SK-N-SH (cell line): Measurements from ENCODE around the gene DFFB. TPM values are rescaled to one million over a fixed set of nuclear protein-coding genes. Genes with fewer than 3 reads are reported as not detected.

Experiments used
- CTCF ChIA-PET: fragments of 300-600, 350-600 bp; formaldehyde crosslinking; extraction: SDS; loops from one replicate; lab custom pipeline; 2021; lab: Yijun Ruan, JAX
- POLR2A ChIA-PET: fragments of 350-600 bp; sonication (Branson Sonifier 250); formaldehyde crosslinking; extraction: SDS; loops from one replicate; lab custom pipeline; 2020; ENCODE audit warnings: antibody characterized with exemption, inconsistent platforms; lab: Yijun Ruan, JAX
- DNase-seq: peaks from one replicate; pipeline ENCODE4 v3.0.0; 2012
- H2AFZ ChIP-seq: fragments of 200-600 bp; sonication (generic); 2 replicates; pipeline ENCODE4 v1.8.1; 2016; ENCODE audit warnings: antibody characterized with exemption, mild to moderate bottlenecking, low read depth
- H3F3A ChIP-seq: fragments of 200-600 bp; sonication (generic); replicated peaks from 2 replicates; pipeline ENCODE3; 2016; ENCODE audit warnings: antibody characterized with exemption, mild to moderate bottlenecking; ENCODE audit not compliant: insufficient read depth
- H3K27ac ChIP-seq, 2 experiments: fragments of 200-500 bp in 1 of 2; fragments of 200-600 bp in 1 of 2; sonication (Bioruptor generic) in 1 of 2; sonication (generic), shearing (Covaris generic) in 1 of 2; 2 replicates each; pipeline versions ENCODE4 v1.5.1 to v1.6.1; 2014 to 2016; ENCODE audit warnings: low read depth in 2 of 2, inconsistent platforms in 1 of 2, low read length in 1 of 2, mild to moderate bottlenecking in 1 of 2, mixed read lengths in 1 of 2
- H3K27me3 ChIP-seq: fragments of 200-600 bp; sonication (generic), shearing (Covaris generic); 2 replicates; pipeline ENCODE4 v1.6.1; 2016; ENCODE audit warnings: mixed run types; ENCODE audit not compliant: insufficient read depth
- H3K36me3 ChIP-seq, 2 experiments: fragments of 200-500 bp in 1 of 2; fragments of 200-600 bp in 1 of 2; sonication (Bioruptor generic) in 1 of 2; sonication (generic) in 1 of 2; replicated peaks in 1 of 2; 2 replicates each; pipeline versions ENCODE3 to v1.5.1; 2014 to 2016; ENCODE audit warnings: low read length in 1 of 2, mild to moderate bottlenecking in 1 of 2; ENCODE audit not compliant: insufficient read depth in 2 of 2, control insufficient read depth in 1 of 2
- H3K4me1 ChIP-seq, 2 experiments: fragments of 200-500 bp in 1 of 2; fragments of 200-600 bp in 1 of 2; sonication (Bioruptor generic) in 1 of 2; sonication (generic), shearing (Covaris generic) in 1 of 2; 2 replicates each; pipeline versions ENCODE4 v1.5.1 to v1.6.1; 2014 to 2016; ENCODE audit warnings: low read depth in 1 of 2, low read length in 1 of 2, mixed run types in 1 of 2; ENCODE audit not compliant: insufficient read depth in 2 of 2, control insufficient read depth in 1 of 2
- H3K4me2 ChIP-seq: fragments of 200-600 bp; sonication (generic), shearing (Covaris generic); 2 replicates; pipeline ENCODE4 v1.6.1; 2017; ENCODE audit warnings: mixed run types
- H3K4me3 ChIP-seq, 2 experiments: fragments of 200-500 bp in 1 of 2; fragments of 200-600 bp in 1 of 2; sonication (Bioruptor generic) in 1 of 2; sonication (generic), shearing (Covaris generic) in 1 of 2; 2 replicates each; pipeline versions ENCODE4 v1.5.1 to v1.8.1; 2014 to 2016; ENCODE audit warnings: low read depth in 2 of 2, inconsistent platforms in 1 of 2, low read length in 1 of 2, mild to moderate bottlenecking in 1 of 2, mixed read lengths in 1 of 2, moderate library complexity in 1 of 2
- H3K79me2 ChIP-seq: fragments of 200-600 bp; sonication (generic); 2 replicates; pipeline ENCODE4 v1.8.1; 2017; ENCODE audit warnings: mild to moderate bottlenecking; ENCODE audit not compliant: insufficient read depth
- H3K9ac ChIP-seq: fragments of 200-600 bp; sonication (generic); 2 replicates; pipeline ENCODE4 v1.6.1; 2017; ENCODE audit warnings: mixed run types
- H3K9me2 ChIP-seq: fragments of 200-600 bp; sonication (generic); 2 replicates; pipeline ENCODE4 v1.6.1; 2017; ENCODE audit warnings: mixed run types
- H3K9me3 ChIP-seq: fragments of 200-600 bp; sonication (generic); 2 replicates; pipeline ENCODE4 v1.6.1; 2017; ENCODE audit warnings: mixed run types, mild to moderate bottlenecking, moderate library complexity
- H4K20me1 ChIP-seq: fragments of 200-600 bp; sonication (generic); 2 replicates; pipeline ENCODE4 v1.6.1; 2017; ENCODE audit warnings: mild to moderate bottlenecking, mixed run types; ENCODE audit not compliant: insufficient read depth
- CHD2 ChIP-seq: fragments of 150-350 bp; IDR thresholded peaks from 2 replicates; pipeline ENCODE4 v1.6.1; 2018; ENCODE audit warnings: low read length; ENCODE audit not compliant: partially characterized antibody
- ELF1 ChIP-seq: IDR thresholded peaks from 2 replicates; pipeline ENCODE4 v1.4.0; 2012
- GATA2 ChIP-seq: sonication (generic); formaldehyde crosslinking; IDR thresholded peaks from 2 replicates; pipeline ENCODE4 v1.5.0; 2020; ENCODE audit warnings: mild to moderate bottlenecking, missing genetic modification reagents
- PBX3 ChIP-seq: IDR thresholded peaks from 2 replicates; pipeline ENCODE4; 2012
- REST ChIP-seq: IDR thresholded peaks from 2 replicates; pipeline ENCODE4 v1.6.1; 2012; ENCODE audit warnings: mild to moderate bottlenecking, low read depth, low read length, moderate library complexity
- TAF1 ChIP-seq: IDR thresholded peaks from 2 replicates; pipeline ENCODE4 v1.6.1; 2012; ENCODE audit warnings: low read depth, mild to moderate bottlenecking, low read length, moderate library complexity, borderline replicate concordance
- YY1 ChIP-seq: IDR thresholded peaks from 2 replicates; pipeline ENCODE4 v1.4.0; 2012; ENCODE audit warnings: low read depth, mild to moderate bottlenecking
- WGBS: methylation state at CpG from one replicate; pipeline ENCODE4 v1.1.6; 2017; ENCODE audit warnings: low lambda C conversion rate; 5-methylcytosine and 5-hydroxymethylcytosine counted together
- polyA plus RNA-seq, 3 experiments: library from polyadenylated mRNA; depleted of rRNA; stranded (reverse); fragments of >200 nt; gene quantifications; 2 replicates each; pipeline ENCODE4 v1.2.3, GENCODE V29; 2012
- TF ChIP-seq, protein P1 (sequence below): fragments of 200-600 bp; sonication (generic); IDR thresholded peaks from 2 replicates; pipeline ENCODE4 v1.6.1; 2017; ENCODE audit warnings: antibody characterized with exemption, mild to moderate bottlenecking, moderate library complexity

Gene DFFB
- polyA plus RNA-seq, 1 of the 3 experiments (the other 2 are of a cell fraction): 8.2 TPM

GRCh38 chr1:3898994-3899753 is 41.9 kb downstream of the DFFB start:
- Histone ChIP-seq H3K4me3 (peak overlapping the region; percentile 90 to 95), H3K79me2 (peaks cover 57% of the 10 kb centered on the region), H3K27me3 (no peaks in the 10 kb centered on the region), H3K9me2 (no peaks in the 10 kb centered on the region), H3K4me2 (peak overlapping the region; percentile 100), H2AFZ (peak overlapping the region; percentile 63; the same call in 1 of the 2 replicates), H3K36me3 (peaks cover 2 to 12% of the 10 kb centered on the region in 2 experiments), H3K9ac (peak overlapping the region; percentile 96), H4K20me1 (0 out of 2 replicates have a peak, but pooled peaks cover 9% of the 10 kb centered on the region), H3K27ac (peak overlapping the region; percentile 91 to 97; a peak in 3 of 4 replicates), H3K4me1 (peaks cover 0 to 18% of the 10 kb centered on the region in 2 experiments; a peak in 1 of 4 replicates), H3K9me3 (no peaks in the 10 kb centered on the region), H3F3A (no peaks in the 10 kb centered on the region)
- CTCF ChIA-PET: interaction anchor here (0.8 to 2.1 kb wide), 4 partner anchors 41 to 754 kb away, joined by 3 to 5 read pairs (median 4); no protein-coding TSS in a partner anchor
- no peak for DNase-seq
- 60% methylated on average over 4 of the region's 10 CpGs for WGBS
- no peak for TF ChIP-seq REST
- no peak for TF ChIP-seq TAF1
- no peak for TF ChIP-seq CHD2
- TF ChIP-seq GATA2 (CRISPR knock-in tag): no peak
- TF ChIP-seq, protein P1, sequence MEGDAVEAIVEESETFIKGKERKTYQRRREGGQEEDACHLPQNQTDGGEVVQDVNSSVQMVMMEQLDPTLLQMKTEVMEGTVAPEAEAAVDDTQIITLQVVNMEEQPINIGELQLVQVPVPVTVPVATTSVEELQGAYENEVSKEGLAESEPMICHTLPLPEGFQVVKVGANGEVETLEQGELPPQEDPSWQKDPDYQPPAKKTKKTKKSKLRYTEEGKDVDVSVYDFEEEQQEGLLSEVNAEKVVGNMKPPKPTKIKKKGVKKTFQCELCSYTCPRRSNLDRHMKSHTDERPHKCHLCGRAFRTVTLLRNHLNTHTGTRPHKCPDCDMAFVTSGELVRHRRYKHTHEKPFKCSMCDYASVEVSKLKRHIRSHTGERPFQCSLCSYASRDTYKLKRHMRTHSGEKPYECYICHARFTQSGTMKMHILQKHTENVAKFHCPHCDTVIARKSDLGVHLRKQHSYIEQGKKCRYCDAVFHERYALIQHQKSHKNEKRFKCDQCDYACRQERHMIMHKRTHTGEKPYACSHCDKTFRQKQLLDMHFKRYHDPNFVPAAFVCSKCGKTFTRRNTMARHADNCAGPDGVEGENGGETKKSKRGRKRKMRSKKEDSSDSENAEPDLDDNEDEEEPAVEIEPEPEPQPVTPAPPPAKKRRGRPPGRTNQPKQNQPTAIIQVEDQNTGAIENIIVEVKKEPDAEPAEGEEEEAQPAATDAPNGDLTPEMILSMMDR: no peak
- TF ChIP-seq ELF1: no peak
- TF ChIP-seq YY1: no peak
- POLR2A ChIA-PET: no interaction called here

- DNase-seq: peak; percentile 73
- Histone ChIP-seq H3K9ac (peak overlapping the region; percentile 96), H3K79me2 (peaks cover 52% of the 10 kb centered on the region), H3K36me3 (peaks cover 2 to 12% of the 10 kb centered on the region in 2 experiments), H3K27ac (peak overlapping the region; percentile 91 to 97), H3K4me1 (peaks cover 0 to 18% of the 10 kb centered on the region in 2 experiments; a peak in 1 of 4 replicates), H3K4me2 (peak overlapping the region; percentile 100), H3F3A (no peaks in the 10 kb centered on the region), H3K9me2 (no peaks in the 10 kb centered on the region), H4K20me1 (0 out of 2 replicates have a peak, but pooled peaks cover 9% of the 10 kb centered on the region), H3K4me3 (peak overlapping the region; percentile 90 to 95), H2AFZ (peak overlapping the region; percentile 63; the same call in 1 of the 2 replicates), H3K9me3 (no peaks in the 10 kb centered on the region), H3K27me3 (no peaks in the 10 kb centered on the region)
- ChIA-PET CTCF (interaction anchor here (0.8 to 2.1 kb wide), 5 partner anchors 24 to 753 kb away, joined by 3 to 5 read pairs (median 3); no protein-coding TSS in a partner anchor), POLR2A (no interaction called here)
- TF ChIP-seq PBX3: no peak
- TF ChIP-seq, protein P1: peak; percentile 33
- WGBS: 0% methylated on average over 6 of the region's 26 CpGs
Observed at GRCh38 chr1:3899754-3900149, 42.5 kb downstream of the DFFB start.
